Activated naive CD8-positive, alpha-beta T cell treated with anti-CD3 and anti-CD28 coated beads for 36 hours (primary cell): ENCODE data around the gene SOBP. TPM values are rescaled to one million over a fixed set of nuclear protein-coding genes. Genes with fewer than 3 reads are reported as not detected.

ENCODE experiments used
- DNase-seq: peaks from one replicate; pipeline ENCODE4 v3.0.0; 2021
- H3K27ac Mint-ChIP-seq: one replicate; pipeline ENCODE4 v1.8.0; 2022; ENCODE audit warnings: mild to moderate bottlenecking, moderate library complexity, mixed read lengths
- H3K27me3 Mint-ChIP-seq: one replicate; pipeline ENCODE4 v1.8.0; 2022; ENCODE audit warnings: mild to moderate bottlenecking, mixed read lengths
- H3K36me3 Mint-ChIP-seq: one replicate; pipeline ENCODE4 v1.8.0; 2021; ENCODE audit warnings: mild to moderate bottlenecking, mixed read lengths
- H3K4me1 Mint-ChIP-seq: one replicate; pipeline ENCODE4 v1.8.0; 2021; ENCODE audit warnings: mixed read lengths
- H3K4me3 Mint-ChIP-seq: one replicate; pipeline ENCODE4 v1.8.0; 2022; ENCODE audit warnings: mild to moderate bottlenecking, moderate library complexity, mixed read lengths
- H3K9me3 Mint-ChIP-seq: one replicate; pipeline ENCODE4 v1.8.0; 2022; ENCODE audit warnings: mixed read lengths
- total RNA-seq, 2 experiments: library from RNA; stranded (reverse); gene quantifications; one replicate each; pipeline ENCODE4 v1.2.3, GENCODE V29; 2021

The SOBP gene
- total RNA-seq, 2 experiments from 2014 or later, result 0.70 to 2.1 TPM

GRCh38 chr6:107614828-107615227, 124.9 kb downstream of the SOBP start:
- no peak overlapping the region for H3K4me3 Mint-ChIP-seq
- no peaks in the 10 kb centered on the region for H3K36me3 Mint-ChIP-seq
- DNase-seq, result no peak
- no peaks in the 10 kb centered on the region for H3K27me3 Mint-ChIP-seq
- H3K4me1 Mint-ChIP-seq, result peaks cover 21% of the 10 kb centered on the region
- H3K27ac Mint-ChIP-seq, result no peak overlapping the region
- H3K9me3 Mint-ChIP-seq, result no peaks in the 10 kb centered on the region

GRCh38 chr6:107616775-107617174, 126.9 kb downstream of the SOBP start:
- peaks cover 38% of the 10 kb centered on the region for H3K4me1 Mint-ChIP-seq
- H3K27ac Mint-ChIP-seq, result no peak overlapping the region
- H3K9me3 Mint-ChIP-seq, result no peaks in the 10 kb centered on the region
- no peak overlapping the region for H3K4me3 Mint-ChIP-seq
- H3K36me3 Mint-ChIP-seq, result no peaks in the 10 kb centered on the region
- DNase-seq, result no peak
- H3K27me3 Mint-ChIP-seq, result no peaks in the 10 kb centered on the region

GRCh38 chr6:107617341-107617932, 127.5 kb downstream of the SOBP start:
- H3K27ac Mint-ChIP-seq, result no peak overlapping the region
- no peaks in the 10 kb centered on the region for H3K27me3 Mint-ChIP-seq
- no peaks in the 10 kb centered on the region for H3K36me3 Mint-ChIP-seq
- H3K9me3 Mint-ChIP-seq, result no peaks in the 10 kb centered on the region
- H3K4me1 Mint-ChIP-seq, result peaks cover 38% of the 10 kb centered on the region
- H3K4me3 Mint-ChIP-seq, result no peak overlapping the region
- no peak for DNase-seq

- Mint-ChIP-seq H3K9me3 (no peaks in the 10 kb centered on the region), H3K36me3 (no peaks in the 10 kb centered on the region), H3K4me1 (peaks cover 36% of the 10 kb centered on the region), H3K27ac (peak overlapping the region; percentile 65), H3K4me3 (peak overlapping the region; percentile 6), H3K27me3 (no peaks in the 10 kb centered on the region)
- DNase-seq, result peak; percentile 60
These were observed 128.8 kb downstream of the SOBP start for GRCh38 chr6:107618672-107619071.

DNA sequence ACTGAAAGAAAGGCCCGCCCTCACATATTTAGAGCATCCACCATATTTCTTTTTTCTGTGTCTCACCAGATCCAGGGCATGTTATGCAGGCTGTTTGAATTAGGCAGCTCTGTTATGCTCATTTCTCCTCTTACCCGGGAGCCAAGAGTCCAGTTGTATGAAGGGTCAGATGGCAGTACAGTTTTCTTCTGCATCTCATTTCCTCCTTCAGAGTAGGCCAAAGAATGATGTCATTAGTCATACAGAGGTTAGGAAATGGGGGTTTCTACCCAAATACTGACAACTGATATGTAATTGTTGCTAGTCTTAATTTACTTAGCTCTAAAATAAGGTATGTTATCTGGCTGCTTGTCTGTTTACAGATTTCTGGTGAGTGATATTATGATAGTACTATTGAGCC, 130.8 kb downstream of the SOBP start:
- Mint-ChIP-seq H3K4me3 (no peak overlapping the region), H3K27me3 (no peaks in the 10 kb centered on the region), H3K9me3 (no peaks in the 10 kb centered on the region), H3K4me1 (peaks cover 34% of the 10 kb centered on the region), H3K27ac (no peak overlapping the region), H3K36me3 (no peaks in the 10 kb centered on the region)
- no peak for DNase-seq

DNA sequence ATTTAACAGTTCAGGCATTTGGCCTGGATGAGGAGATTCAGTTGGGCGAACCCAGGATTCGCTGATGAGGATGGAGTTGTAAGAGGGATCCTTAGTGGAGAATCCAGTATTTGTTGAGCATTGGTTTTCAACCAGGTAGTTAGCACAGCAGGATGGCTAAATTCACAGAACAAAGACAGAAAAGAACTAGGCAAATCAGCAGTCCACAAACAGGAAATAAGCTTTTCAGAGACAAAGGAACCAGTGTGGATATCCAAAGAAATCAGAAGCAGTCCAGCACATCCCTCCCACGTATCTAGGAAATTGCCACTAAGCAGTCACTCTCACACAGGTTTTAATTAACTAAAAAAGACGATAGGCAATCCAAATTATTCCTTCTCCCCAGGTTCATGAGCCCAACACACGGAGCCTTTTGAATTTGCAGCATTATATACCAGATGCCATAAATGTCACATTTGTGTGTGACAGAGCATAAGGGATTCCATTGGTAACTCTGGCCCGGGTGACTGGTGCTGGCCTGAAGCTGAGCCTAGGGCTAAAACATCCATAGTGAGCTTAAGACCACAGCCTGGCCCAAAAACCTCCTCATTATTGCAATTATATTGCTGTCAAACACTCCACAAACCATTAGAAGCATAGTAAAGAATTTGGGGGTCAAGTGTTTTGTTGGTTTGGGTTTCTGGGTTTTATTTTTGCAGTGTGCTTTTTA, 131.5 kb downstream of the SOBP start:
- Mint-ChIP-seq H3K27me3 (no peaks in the 10 kb centered on the region), H3K4me1 (peaks cover 34% of the 10 kb centered on the region), H3K36me3 (no peaks in the 10 kb centered on the region), H3K9me3 (no peaks in the 10 kb centered on the region), H3K4me3 (no peak overlapping the region), H3K27ac (no peak overlapping the region)
- no peak for DNase-seq

DNA sequence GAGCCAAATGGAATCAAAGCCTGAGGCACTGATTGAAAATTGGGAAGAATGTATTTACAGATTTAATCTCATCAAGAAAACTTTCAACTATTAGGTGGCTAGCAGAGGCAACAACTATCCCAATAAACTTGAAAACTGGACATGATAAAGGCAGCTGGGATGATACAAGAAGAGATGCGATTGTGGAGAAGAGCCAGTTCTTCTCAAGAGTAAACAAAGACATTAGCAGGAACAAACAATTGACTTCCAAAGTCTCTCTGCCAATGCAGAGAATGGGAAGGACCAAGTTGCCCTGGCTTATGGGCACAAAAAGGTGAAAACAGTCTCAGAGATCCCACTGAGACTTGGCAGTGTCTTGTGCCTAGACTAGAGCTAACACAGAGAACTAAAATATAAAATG, 132.4 kb downstream of the SOBP start:
- Mint-ChIP-seq H3K9me3 (no peaks in the 10 kb centered on the region), H3K36me3 (no peaks in the 10 kb centered on the region), H3K4me1 (peaks cover 34% of the 10 kb centered on the region), H3K27ac (no peak overlapping the region), H3K4me3 (no peak overlapping the region), H3K27me3 (no peaks in the 10 kb centered on the region)
- no peak for DNase-seq

- no peaks in the 10 kb centered on the region for H3K27me3 Mint-ChIP-seq
- DNase-seq, result no peak
- H3K4me3 Mint-ChIP-seq, result no peak overlapping the region
- H3K36me3 Mint-ChIP-seq, result no peaks in the 10 kb centered on the region
- H3K27ac Mint-ChIP-seq, result no peak overlapping the region
- peaks cover 22% of the 10 kb centered on the region for H3K4me1 Mint-ChIP-seq
- H3K9me3 Mint-ChIP-seq, result no peaks in the 10 kb centered on the region
These were observed 134.1 kb downstream of the SOBP start for GRCh38 chr6:107624050-107624449.

DNA sequence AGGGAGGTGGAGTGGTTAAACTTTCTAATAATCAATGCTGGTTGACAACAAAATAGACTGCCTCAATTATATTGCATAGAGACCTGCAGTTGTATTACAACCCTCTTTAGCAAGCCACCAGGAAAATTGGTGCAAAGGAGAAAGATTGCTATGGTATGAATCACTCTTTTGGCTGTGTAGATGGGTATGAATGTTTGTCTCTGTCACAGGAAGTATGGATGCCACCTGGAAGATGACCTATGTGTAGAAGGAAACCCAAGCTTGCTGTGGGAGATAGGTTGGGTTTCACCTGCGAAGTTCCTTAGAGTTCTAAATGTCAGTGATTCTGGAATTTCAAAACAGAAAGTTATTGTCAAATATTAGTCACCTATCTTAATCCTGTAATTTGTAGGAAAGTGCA, 134.6 kb downstream of the SOBP start:
- no peaks in the 10 kb centered on the region for H3K36me3 Mint-ChIP-seq
- DNase-seq, result no peak
- no peaks in the 10 kb centered on the region for H3K27me3 Mint-ChIP-seq
- H3K9me3 Mint-ChIP-seq, result no peaks in the 10 kb centered on the region
- peaks cover 17% of the 10 kb centered on the region for H3K4me1 Mint-ChIP-seq
- H3K27ac Mint-ChIP-seq, result no peak overlapping the region
- H3K4me3 Mint-ChIP-seq, result no peak overlapping the region

GRCh38 chr6:107625264-107625663, 135.3 kb downstream of the SOBP start:
- no peak overlapping the region for H3K27ac Mint-ChIP-seq
- no peak for DNase-seq
- no peaks in the 10 kb centered on the region for H3K9me3 Mint-ChIP-seq
- no peaks in the 10 kb centered on the region for H3K27me3 Mint-ChIP-seq
- H3K36me3 Mint-ChIP-seq, result no peaks in the 10 kb centered on the region
- no peak overlapping the region for H3K4me3 Mint-ChIP-seq
- peaks cover 14% of the 10 kb centered on the region for H3K4me1 Mint-ChIP-seq

- Mint-ChIP-seq H3K4me3 (no peak overlapping the region), H3K27me3 (peaks cover 7% of the 10 kb centered on the region), H3K4me1 (peaks cover under 1% of the 10 kb centered on the region), H3K36me3 (no peaks in the 10 kb centered on the region), H3K9me3 (no peaks in the 10 kb centered on the region), H3K27ac (no peak overlapping the region)
- no peak for DNase-seq
These were observed 136.7 kb downstream of the SOBP start for GRCh38 chr6:107626645-107627044.

GRCh38 chr6:107627969-107628368, 138.1 kb downstream of the SOBP start:
- H3K36me3 Mint-ChIP-seq, result no peaks in the 10 kb centered on the region
- no peak overlapping the region for H3K4me3 Mint-ChIP-seq
- H3K9me3 Mint-ChIP-seq, result no peaks in the 10 kb centered on the region
- DNase-seq, result no peak
- no peak overlapping the region for H3K27ac Mint-ChIP-seq
- peaks cover 19% of the 10 kb centered on the region for H3K27me3 Mint-ChIP-seq
- H3K4me1 Mint-ChIP-seq, result peaks cover 1% of the 10 kb centered on the region

GRCh38 chr6:107628878-107629277, 139.0 kb downstream of the SOBP start:
- H3K36me3 Mint-ChIP-seq, result no peaks in the 10 kb centered on the region
- no peak overlapping the region for H3K4me3 Mint-ChIP-seq
- H3K27ac Mint-ChIP-seq, result no peak overlapping the region
- peaks cover 4% of the 10 kb centered on the region for H3K4me1 Mint-ChIP-seq
- DNase-seq, result no peak
- H3K27me3 Mint-ChIP-seq, result peaks cover 28% of the 10 kb centered on the region
- H3K9me3 Mint-ChIP-seq, result no peaks in the 10 kb centered on the region

DNA sequence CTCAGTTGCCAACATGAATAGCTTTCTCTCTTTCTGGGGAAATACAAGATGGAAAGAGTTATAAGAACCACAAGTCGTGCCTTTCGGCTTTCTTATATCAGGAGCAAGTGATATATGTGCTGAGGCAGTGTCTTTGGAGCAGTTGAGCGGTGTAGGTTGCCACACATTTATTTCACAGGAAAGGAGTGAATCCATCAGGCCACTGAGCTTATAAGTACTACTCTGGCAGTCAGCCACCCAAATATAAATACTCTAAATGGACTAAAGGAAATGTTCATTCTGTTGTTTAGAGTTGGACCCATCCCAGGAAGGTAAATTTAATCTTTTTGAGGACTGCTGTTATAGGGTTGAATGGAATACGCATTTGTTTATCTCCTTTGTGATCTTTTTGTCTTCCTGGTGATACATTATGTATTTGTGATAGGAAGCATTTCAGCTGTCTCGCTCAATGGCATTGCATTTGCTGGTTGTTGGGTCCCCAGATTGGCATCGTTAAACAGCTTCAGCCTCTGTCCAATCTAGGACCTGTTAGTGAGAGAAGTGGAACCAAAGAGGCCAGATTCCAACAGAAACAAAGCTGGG, 139.7 kb downstream of the SOBP start:
- peaks cover 6% of the 10 kb centered on the region for H3K4me1 Mint-ChIP-seq
- H3K4me3 Mint-ChIP-seq, result no peak overlapping the region
- H3K36me3 Mint-ChIP-seq, result no peaks in the 10 kb centered on the region

GRCh38 chr6:107630348-107630977, 140.5 kb downstream of the SOBP start:
- no peak for DNase-seq
- H3K4me1 Mint-ChIP-seq, result peaks cover 6% of the 10 kb centered on the region
- peaks cover 39% of the 10 kb centered on the region for H3K27me3 Mint-ChIP-seq

More for the DNA sequence above, 139.7 kb downstream of the SOBP start:
- peaks cover 34% of the 10 kb centered on the region for H3K27me3 Mint-ChIP-seq
- H3K27ac Mint-ChIP-seq, result no peak overlapping the region
- H3K9me3 Mint-ChIP-seq, result no peaks in the 10 kb centered on the region
- DNase-seq, result no peak

More at GRCh38 chr6:107630348-107630977, 140.5 kb downstream of the SOBP start:
- H3K36me3 Mint-ChIP-seq, result no peaks in the 10 kb centered on the region
- H3K27ac Mint-ChIP-seq, result no peak overlapping the region
- H3K4me3 Mint-ChIP-seq, result no peak overlapping the region
- H3K9me3 Mint-ChIP-seq, result no peaks in the 10 kb centered on the region
